ENCODE measurements around the gene CRTC3. TPM values are rescaled to one million over a fixed set of nuclear protein-coding genes. Genes with fewer than 3 reads are reported as not detected.

Gene CRTC3
- total and polyA plus RNA-seq, 2 donors (not counting 3 experiments of a cell fraction or from before 2014, with no cell fraction given) = 16.2 to 26.4 TPM

DNA sequence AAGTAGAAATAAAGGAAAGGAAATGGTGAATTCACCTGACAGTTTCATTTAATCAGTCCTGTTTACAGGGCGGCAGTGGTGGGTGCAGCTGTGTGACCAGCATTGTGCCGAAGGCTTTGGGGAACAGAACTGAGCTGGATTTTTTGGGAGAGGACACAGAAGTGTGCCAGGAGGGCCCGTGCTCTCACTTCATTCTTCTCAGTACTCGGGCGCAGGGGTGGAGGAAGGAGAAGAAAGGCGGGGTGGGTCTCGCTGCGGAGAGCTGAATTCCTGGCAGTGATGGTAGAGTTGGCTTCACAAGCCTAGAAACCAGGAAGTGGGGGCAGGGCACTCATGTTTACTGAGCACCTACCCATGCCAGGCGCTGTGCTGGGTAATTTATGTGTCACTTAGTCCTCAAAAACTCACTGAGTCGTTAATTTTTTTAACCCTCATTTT, 64.6 kb downstream of the CRTC3 start:
- dilution Hi-C loops (cut with MboI; ENCODE audit: extremely low pct_ligation_motif_present, low sequenced_read_pairs) (no loop called here), intact Hi-C loops (cut with micrococcal nuclease) (no loop called here)
- Histone ChIP-seq H3K27ac (ENCODE audit: insufficient read depth, low read depth, low read length) (peak overlapping the region; percentile 5), H3K9me1 (replicated peaks; ENCODE audit: control insufficient read depth, extremely low read depth, insufficient read depth, low read length) (no peaks in the 10 kb centered on the region), H3K79me2 (ENCODE audit: control insufficient read depth, insufficient read depth, low read length) (no peaks in the 10 kb centered on the region), H3K4me2 (ENCODE audit: insufficient read depth, low read length) (peak overlapping the region; percentile 32), H3K9me3 (replicated peaks; ENCODE audit: control insufficient read depth, insufficient read depth, low read length) (no peaks in the 10 kb centered on the region), H3K4me1 (ENCODE audit: control insufficient read depth, extremely low read depth, insufficient read depth, low read length) (peaks cover 13% of the 10 kb centered on the region), H3K27me3 (ENCODE audit: control insufficient read depth in 2 of 2, insufficient read depth in 2 of 2, low read length in 2 of 2) (no peaks in the 10 kb centered on the region), H2AFZ (ENCODE audit: low read depth, low read length) (peak overlapping the region; percentile 10), H3K4me3 (replicated peaks in 1 of 3; ENCODE audit: insufficient read depth in 1 of 3, low read depth in 1 of 3, low read length in 3 of 3) (no peak overlapping the region), H3K36me3 (ENCODE audit: control insufficient read depth in 2 of 2, extremely low read depth in 1 of 2, insufficient read depth in 2 of 2, low read length in 2 of 2) (no peaks in the 10 kb centered on the region), H3K9ac (replicated peaks; ENCODE audit: extremely low read depth, insufficient read depth, low read length) (peak overlapping the region; percentile 18), H4K20me1 (replicated peaks; ENCODE audit: control insufficient read depth, extremely low read depth, insufficient read depth, low read length) (no peaks in the 10 kb centered on the region)
- no peak for TF ChIP-seq EZH2 (IDR thresholded peaks at IDR 0.05; ENCODE audit: borderline replicate concordance, low read depth, low read length, severe bottlenecking)
- no peak for TF ChIP-seq POLR2A (IDR thresholded peaks at IDR 0.05; ENCODE audit: low read depth, low read length)
- TF ChIP-seq, protein P1, sequence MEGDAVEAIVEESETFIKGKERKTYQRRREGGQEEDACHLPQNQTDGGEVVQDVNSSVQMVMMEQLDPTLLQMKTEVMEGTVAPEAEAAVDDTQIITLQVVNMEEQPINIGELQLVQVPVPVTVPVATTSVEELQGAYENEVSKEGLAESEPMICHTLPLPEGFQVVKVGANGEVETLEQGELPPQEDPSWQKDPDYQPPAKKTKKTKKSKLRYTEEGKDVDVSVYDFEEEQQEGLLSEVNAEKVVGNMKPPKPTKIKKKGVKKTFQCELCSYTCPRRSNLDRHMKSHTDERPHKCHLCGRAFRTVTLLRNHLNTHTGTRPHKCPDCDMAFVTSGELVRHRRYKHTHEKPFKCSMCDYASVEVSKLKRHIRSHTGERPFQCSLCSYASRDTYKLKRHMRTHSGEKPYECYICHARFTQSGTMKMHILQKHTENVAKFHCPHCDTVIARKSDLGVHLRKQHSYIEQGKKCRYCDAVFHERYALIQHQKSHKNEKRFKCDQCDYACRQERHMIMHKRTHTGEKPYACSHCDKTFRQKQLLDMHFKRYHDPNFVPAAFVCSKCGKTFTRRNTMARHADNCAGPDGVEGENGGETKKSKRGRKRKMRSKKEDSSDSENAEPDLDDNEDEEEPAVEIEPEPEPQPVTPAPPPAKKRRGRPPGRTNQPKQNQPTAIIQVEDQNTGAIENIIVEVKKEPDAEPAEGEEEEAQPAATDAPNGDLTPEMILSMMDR (IDR thresholded peaks at IDR 0.05; ENCODE audit: extremely low read depth in 1 of 2, insufficient read depth in 1 of 2, low read depth in 1 of 2, low read length in 2 of 2) = no peak
- TF ChIP-seq GATA2 (IDR thresholded peaks at IDR 0.05; ENCODE audit: insufficient read depth, insufficient read length, low read depth, low read length) = no peak
- TF ChIP-seq JUN (IDR thresholded peaks at IDR 0.05; ENCODE audit: borderline replicate concordance, insufficient read depth, insufficient read length, low read depth) = no peak
- TF ChIP-seq, protein P2, sequence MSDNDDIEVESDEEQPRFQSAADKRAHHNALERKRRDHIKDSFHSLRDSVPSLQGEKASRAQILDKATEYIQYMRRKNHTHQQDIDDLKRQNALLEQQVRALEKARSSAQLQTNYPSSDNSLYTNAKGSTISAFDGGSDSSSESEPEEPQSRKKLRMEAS (IDR thresholded peaks at IDR 0.05; ENCODE audit: insufficient read depth, insufficient read length) = no peak
- no peak for TF ChIP-seq FOS (IDR thresholded peaks at IDR 0.05; ENCODE audit: borderline replicate concordance, insufficient read depth, low read length)
- no peak for TF ChIP-seq POLR2AphosphoS5 (IDR thresholded peaks at IDR 0.05; ENCODE audit: insufficient read depth, low read depth, low read length)
- no peak for TF ChIP-seq MYC (IDR thresholded peaks at IDR 0.05; ENCODE audit: low read depth, low read length)
- DNase-seq (ENCODE audit: low read depth, low spot score) = peak; percentile 75
- no TSS peak for BruUV-seq (replicated peaks)
- ChIA-PET POLR2A (no interaction called here), CTCF (interaction anchor here (0.8 to 1.3 kb wide), 4 partner anchors 58 to 301 kb away, joined by 3 to 8 read pairs (median 4); partner anchors contain the start of gene FES)
- FAIRE-seq = peak; percentile 93
